HG03108 (cell line): Measurements from ENCODE around the gene LAMC1.
"Not testable (repeated sequence)": the region's sequence is repeated elsewhere in the genome, so short reads cannot be mapped to it uniquely, and the experiment has no call there.

Source experiments
- ATAC-seq: cut with Tn5 transposase; IDR thresholded peaks from one replicate; pipeline ENCODE4 v1.9.1; 2021; ENCODE audit warnings: moderate library complexity; ENCODE audit not compliant: unreplicated experiment

Gene LAMC1

DNA sequence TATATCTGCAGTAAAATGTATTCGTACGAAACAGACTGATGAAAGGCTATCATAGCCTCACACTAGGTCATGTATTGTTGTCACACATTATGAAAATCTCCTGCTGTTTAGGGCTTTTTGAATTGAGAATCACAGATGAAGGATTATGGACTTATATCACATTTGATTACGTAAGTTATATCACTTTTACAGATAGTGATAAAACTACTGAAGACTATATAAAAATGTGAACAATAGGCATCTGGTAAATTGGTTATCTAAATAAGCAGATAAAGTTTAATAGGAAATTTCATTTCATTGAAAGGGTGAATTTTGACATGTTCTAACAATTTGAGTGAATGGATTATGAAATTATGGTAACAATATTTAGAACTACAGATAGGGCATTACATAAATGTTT, 20.0 kb downstream of the LAMC1 start:
- ATAC-seq = no peak

DNA sequence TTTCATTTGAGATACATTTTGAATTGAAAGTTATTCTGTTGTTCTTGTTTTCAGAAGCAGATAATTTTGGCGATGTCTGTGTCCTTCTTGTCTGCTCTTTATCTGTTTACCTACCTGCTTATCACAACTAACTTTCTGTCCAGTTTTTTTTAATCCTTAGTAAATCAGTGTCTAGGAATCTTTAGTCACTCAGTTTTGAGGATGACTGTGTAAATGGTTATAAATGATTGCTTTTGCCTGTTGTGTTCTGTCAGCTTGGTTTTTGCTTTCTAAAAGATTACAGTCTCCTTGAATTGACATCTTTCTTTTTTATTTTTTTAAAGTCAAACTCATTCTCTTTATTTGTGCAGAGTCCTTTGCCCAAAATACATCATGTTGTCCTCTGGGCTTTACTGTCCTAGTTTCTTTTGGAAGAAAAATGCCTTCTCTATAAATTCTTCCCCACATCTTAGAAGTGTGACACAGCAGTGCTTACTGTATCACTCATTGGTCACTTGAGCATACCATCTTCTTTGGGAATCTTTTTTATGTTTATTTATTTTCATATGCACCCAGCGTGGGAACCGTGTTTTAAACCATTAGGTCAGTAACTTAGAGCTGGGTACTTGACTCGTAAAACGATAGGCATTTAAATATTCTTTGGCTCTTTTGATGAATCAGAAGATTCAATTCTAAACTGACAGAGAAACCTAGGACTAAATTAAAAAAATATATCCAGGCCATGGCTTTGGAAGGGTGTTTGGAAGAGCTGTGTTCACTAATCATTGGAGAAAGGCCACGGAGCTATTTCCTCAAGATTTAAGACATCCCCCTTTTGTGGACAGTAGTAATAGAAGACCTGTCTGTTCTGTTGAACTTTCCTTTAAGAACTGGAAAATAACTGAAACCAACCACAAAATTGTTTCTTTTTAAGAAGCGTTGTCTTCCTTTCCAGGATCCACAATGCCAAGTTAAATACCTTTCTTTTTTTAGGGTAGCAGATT, 20.9 kb downstream of the LAMC1 start:
- ATAC-seq = no peak

DNA sequence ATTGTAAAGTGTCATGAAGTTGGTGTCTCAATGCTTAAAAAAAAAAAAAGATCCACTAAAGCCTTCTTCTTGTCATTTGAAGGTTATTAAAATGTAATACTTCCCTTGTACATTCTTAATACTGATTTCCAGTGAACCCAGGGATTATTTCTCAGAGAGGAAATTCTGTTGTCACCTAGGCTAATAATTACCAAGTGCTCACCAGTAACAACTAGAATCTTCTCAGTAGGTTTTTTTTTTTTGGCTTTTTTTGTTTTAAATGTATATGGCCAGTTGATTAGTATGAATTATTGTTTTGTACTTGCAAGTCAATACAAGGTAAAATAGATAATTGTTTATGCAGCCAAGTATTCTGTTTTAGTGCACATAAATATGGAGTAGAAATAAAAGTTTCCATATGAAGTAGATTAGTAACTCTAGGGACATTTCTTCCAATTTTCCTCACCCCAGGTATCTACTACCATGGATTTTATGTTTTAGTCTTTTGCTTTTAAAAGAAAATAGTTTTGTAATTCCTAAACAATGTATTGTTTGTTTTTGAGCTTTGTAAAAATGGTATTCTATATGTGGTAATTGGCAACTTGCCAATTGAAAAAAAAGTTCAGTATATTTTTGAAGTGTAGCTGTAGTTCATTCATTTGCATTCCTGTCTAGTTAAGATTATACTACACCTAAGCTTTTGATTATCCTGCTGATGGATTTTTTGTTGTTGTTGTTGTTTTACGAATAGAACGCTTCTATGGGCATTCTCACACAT, 21.9 kb downstream of the LAMC1 start:
- ATAC-seq = no peak

DNA sequence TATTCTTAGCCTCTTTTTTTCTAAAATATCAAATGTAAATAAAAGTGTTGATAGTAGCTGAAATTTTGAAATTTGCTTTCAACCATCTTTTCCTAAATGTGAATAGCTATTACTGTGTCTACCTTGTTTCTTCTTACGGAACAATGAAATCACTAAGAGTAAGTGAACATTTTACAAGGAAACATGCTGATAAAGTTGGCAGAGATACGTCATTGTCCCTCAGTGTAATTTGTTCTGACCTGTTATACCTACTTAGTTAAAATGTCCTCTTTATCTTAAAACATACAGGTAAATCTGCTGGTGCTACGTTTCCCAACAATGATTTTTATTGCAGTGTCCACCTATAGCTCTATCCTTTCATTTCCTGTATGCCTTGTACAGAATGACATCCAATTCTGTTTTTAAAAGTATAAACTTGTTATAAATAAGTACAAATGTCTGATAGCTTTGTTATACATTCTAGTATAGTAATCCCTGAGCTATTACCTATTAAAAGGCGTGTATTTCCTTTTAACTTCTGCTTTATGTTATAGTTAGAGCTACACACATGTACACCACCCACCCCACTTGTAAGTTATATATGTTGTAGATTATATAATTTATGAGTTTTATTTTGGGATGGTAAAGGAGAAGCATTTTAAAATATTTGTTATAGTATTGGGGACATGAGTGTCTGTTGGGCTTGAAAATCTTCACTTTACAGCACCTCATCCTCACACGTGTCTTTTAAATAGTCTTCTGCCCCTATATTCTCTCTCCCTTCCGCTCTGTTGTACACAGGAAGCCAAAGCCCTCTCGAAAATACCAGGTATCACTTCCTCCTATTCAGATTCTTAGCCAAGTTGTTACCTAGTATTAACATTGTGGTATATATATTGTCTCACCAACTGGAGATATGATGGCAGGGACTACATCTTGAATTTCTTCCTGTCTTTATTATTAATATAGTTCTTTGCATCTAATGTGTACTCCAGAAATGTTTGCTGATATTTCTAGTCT, 25.2 kb downstream of the LAMC1 start:
- ATAC-seq = peak; percentile 98

DNA sequence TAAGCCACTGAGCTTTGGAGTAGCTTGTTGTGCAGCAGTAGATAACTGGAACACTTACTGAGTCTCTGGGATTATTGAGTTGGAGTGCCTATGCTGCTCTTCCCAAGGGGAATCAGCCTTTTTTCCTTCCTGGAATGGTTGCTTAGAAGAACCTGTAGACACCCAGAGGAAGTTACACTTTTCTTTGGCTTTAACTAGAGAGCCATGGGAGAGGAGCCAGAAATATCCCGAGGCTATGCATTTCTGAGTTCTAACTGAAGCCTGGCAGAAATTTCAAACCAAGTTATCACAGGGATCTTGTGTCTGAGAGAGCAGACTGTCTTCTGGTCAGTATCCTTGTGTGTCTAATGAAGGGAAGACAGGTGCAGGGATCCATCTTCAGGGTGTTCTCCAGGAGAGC, 28.3 kb downstream of the LAMC1 start:
- no peak for ATAC-seq

DNA sequence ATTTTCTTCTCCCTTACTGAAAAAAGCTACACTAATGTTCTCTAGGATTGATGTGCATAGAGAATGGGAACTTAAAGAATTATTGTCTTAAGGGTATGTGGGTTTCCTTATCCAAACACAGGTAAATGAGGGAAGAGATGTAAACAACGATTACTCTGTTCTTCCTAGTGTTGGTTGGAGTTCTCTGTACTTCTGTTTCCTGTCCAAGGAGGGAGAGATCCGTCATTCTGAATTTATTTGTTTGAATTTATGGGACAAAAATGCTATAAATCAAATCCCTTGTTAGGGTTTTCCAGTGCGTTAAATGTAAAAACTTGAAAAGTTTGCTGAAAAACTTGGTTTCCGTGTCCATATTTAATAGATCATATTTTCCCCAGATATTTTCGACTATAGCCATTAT, 29.6 kb downstream of the LAMC1 start:
- ATAC-seq = no peak

DNA sequence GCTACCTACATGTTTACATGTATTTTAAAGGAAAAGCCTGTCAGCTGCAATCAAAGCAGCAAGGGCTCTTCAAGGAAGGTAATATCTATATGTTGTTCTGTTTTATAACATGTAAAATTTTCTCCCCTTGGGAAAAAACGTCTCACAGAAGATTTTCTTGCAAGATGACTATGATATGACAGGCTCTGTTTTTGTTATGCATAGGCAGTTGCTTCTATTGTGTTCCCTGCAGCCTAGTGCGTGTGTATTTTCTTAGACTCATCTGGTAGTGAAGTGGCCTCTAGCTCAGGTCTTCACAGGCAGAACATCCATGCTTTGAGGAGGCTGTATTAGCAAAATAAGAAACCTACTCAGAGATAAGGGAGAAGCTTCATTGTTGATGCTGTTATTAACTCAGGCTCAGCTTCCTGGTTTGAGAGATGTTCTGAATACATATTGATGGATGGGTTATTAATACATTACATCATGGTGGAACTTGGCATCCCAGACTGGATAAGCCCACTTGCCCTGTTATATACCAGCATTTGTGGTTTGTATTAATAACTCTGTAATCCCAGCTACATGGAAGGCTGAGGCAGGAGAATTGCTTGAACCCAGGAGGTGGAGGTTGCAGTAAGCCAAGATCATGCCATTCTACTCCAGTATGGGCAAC, 35.8 kb downstream of the LAMC1 start:
- no peak for ATAC-seq

DNA sequence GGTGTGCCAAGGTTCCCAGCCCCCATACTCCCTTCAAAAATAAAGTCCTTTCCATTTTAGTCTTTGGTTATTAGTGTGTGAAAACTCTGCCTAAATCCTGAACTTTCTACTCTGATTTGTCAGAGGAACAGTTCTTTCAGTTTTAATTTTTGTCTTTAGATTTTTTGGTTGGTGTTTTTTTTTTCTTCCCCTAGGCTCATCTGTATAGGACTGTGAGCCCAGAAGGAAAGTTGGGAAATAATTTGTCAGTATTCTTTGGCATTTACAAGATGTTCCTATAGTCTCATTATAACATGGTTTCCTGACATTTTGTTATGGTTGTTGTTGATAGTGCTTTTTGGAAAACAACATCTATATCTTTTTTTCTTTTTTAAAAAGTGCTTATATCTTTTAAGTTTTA, 38.0 kb downstream of the LAMC1 start:
- no peak for ATAC-seq

DNA sequence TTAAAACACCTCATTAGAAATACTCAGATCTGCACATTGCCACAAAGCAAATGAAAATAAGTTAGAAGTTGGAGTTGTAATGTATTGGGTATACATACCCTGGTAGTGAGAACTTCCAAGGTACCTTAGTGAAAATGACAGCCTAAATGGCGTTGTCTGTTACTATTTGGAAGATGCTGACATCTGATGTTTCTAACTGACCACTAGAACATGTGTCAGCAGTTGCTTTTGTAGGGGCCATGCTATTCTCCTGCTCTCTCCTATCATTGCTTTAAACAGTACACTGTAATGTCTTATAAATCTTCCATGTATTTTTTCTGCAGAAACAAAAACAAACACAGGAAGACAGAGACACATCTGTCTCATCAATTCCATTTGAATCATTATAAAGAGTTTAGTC, 40.1 kb downstream of the LAMC1 start:
- no peak for ATAC-seq

DNA sequence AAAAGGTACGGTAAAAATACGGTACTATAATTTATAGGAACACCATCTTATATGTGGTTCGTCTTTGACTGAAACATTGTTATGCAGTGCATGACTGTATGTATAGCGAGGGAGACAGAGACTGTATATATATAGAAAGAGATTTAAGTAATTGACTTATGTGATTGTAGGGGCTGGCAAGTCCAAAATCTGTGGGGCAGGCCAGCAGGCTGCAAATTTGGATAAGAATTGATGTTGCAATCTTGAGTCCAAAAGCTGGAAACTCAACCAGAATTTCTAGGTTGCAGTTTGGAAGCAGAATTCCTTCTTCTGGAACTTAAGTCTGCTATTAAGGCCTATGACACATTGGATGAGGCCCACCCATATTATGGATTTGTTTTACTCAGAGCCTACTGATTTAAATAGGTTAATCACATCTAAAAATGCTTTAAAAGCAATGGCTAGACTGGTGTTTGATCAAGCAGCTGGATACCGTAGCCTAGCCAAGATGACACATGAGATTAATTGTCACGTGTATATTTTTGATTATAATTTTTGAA, 42.0 kb downstream of the LAMC1 start:
- ATAC-seq = no peak

DNA sequence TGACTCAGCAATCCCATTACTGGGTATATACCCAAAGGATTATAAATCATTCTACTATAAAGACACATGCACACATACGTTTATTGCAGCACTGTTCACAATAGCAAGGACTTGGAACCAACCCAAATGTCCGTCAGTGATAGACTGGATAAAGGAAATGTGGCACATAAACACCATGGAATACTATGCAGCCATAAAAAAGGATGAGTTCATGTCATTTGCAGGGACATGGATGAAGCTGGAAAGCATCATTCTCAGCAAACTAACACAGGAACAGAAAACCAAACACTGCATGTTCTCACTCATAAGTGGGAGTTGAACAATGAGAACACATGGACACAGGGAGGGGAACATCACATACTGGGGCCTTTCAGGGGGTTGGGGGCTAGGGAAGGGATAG, 43.2 kb downstream of the LAMC1 start:
- ATAC-seq = not testable (repeated sequence)

DNA sequence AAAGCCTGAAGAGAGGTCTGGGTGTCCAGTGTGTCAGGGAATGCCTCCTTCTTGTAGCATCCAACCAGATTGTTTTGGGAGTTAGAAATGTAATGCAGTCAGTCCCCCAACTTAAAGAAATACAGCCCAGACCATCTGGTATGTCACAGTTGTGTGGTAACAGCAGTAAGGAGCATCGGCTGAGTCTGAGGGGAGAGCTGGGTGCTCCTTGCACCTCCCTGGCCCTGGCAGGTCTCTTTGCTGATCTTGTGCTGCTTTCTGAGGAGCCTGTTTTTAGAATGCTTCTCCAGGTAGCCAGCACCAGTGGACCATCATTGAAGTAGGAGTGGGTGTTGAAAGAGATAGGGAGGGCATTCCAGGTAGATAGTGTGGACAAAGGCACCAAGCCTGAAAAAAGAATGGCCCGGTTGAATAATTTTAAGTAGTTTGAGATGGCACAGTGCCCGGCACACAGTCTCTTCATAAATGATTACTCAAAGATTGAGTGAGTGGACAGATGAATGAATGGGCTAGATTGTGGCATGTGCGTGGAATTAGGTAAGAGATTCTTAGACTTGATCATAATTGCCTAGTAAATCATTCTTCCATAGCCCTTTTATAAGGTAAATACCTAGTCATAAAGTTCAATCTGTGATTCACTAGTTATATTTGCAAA, 46.5 kb downstream of the LAMC1 start:
- ATAC-seq = no peak

DNA sequence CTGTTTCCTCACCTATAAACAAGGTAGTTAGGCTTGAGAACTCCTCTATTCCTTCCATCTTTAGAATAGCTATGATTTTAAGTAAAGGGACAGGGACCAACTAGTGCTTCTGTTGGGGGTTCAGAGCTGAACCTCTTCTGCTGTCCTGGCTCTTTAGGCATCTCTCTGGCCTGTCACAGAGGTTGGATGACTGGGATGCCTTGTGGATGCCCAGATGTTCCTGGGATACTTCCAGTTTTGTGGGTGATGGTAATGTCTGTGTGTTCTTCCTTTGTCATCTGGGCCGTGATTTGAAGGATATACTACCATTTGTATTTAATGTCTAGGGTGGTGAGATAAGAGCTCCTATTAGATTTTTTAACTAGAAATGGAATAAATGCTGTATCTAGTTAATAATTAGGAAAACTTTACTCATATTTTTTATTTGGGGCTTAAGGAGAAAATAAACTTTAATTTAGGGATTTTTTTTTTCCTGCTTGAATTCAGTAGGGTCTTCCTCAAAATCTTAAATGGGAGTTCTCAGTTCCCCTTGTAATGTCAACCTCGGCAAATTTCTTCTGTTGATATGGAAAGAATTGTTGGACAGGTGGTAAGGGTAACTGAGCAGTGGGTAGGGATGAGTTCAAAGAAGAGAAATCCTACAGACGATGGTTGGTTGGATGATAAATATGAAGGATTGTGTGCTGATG, 47.2 kb downstream of the LAMC1 start:
- no peak for ATAC-seq

DNA sequence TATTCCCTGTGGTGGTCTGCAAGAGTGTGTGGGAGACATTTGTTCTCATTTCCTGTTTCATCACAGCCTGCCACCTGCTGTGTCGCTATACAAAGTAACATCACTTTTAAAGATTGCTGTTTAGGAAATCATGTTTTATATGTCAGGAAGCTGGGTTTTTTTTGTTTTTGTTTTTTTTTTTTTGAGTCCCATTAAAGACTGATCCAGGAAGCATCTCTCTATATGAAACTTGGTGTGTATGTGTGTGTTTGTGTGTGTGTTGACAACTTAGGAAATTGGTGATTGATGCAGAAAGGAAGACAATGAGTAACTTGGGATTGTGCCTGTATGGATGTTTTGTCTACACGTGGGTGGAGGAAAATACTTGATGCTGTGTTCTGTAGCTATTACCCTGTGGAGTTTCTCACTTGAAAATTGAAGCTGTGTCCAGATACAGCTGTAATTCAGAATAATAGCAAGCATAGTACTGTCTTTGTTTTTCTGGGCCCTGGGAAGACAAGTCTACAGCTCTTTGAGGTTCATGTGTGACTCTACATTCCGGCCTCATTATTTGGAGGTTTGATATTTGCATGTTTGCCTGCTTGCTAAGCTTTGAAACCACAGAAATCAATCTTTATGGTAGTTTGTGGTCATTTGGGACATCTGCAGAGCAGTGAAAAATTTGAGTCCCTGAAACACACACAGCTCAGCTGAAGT, 47.9 kb downstream of the LAMC1 start:
- ATAC-seq = peak; percentile 92

DNA sequence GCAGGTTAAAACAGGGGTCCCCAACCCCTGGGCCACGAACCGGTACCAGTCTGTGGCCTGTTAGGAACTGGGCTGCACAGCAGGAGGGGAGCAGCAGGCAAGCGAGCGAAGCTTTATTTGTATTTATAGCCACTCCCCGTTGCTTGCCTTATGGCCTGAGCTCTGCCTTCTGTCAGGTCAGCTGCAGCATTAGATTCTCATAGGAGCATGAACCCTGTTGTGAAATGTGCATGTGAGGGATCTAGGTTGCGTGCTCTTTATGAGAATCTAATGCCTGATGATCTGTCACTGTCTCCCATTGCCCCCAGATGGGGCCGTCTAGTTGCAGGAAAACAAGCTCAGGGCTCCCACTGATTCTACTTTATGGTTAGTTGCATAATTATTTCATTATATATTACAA, 49.4 kb downstream of the LAMC1 start:
- ATAC-seq = not testable (repeated sequence)

DNA sequence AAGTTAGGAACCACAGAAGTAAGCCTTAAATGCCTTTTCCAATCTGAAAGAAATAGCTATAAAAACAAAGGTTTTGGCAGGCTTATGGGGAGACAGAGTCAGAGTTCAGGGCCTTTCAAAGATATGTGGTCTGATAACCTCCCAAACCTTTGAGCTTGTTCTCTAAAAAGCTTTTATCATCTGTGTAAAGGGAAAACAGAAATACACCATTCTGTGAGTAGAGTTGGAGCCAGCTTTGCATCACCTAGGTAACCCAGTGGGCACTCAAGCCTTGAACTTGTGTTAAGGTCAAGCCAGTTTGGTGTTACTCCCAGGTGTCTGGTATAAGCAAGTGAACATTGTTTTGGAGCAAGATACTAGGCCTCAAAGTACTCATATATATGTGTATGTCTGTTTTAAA, 50.1 kb downstream of the LAMC1 start:
- ATAC-seq = no peak

DNA sequence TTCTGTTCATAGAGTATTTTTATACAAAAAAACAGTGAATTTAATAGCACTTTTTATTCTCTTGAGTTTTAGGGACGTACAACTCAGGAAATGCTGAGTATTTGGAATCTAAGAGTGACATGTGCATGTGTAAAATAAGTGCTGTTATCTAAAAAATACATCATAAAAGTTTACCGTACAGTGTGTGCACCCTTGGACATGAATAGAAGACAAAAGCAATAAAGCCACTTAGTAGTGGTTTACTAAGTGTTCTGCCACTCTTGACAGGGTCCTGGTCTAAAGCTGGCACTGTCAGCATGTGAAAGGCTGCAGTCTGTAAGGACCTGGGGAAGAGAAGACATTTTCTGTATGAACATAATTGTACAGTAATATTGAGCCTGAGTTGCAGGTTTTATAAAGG, 51.0 kb downstream of the LAMC1 start:
- ATAC-seq = no peak

DNA sequence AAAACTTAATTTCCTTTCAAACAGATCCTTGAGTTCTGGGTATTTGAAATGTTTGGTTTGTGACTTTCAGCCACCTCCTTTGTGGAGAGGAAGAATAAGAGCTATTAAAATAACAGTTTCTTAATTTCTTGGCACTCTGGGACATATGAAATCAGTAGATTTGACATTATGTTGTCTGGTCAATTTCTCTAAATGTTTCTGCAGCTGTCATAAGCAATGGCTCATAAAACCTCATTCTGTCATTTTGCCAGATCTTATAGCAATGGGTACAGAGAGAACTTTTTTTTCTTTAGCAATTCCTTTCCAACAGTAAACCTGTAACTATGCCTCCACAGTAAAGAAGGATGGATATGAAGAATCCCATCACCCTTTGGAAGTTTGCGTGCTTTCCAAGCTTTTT, 52.6 kb downstream of the LAMC1 start:
- ATAC-seq = no peak
